PC-9 (cell line): ENCODE data around the gene KY. TPM values are rescaled to one million over a fixed set of nuclear protein-coding genes. Genes with fewer than 3 reads are reported as not detected.

Experiments used
- BruUV-seq: library from RNA; stranded (reverse); fragments of 400-500 nt; replicated peaks from 2 replicates; lab custom pipeline; 2021; lab: Mats Ljungman, UMichigan
- CTCF ChIA-PET: fragments of 300-600 bp; sonication (Branson Sonifier 250); formaldehyde crosslinking; loops from one replicate; lab custom pipeline; 2022; ENCODE audit warnings: antibody characterized with exemption; lab: Charles Lee
- POLR2A ChIA-PET: fragments of 300-600 bp; sonication (Branson Sonifier 250); formaldehyde crosslinking; loops from one replicate; lab custom pipeline; 2022; ENCODE audit warnings: antibody characterized with exemption; ENCODE audit not compliant: unreplicated experiment; lab: Charles Lee
- DNase-seq, 2 experiments: peaks; one replicate each; pipeline versions ENCODE4 v3.0.0 to v3.0.0-alpha.2; 2015 to 2022; ENCODE audit warnings: mixed read lengths in 1 of 2
- H2AFZ ChIP-seq: fragments of 200-600 bp; sonication (generic); 2 replicates; pipeline ENCODE4 v1.8.1; 2017; ENCODE audit warnings: antibody characterized with exemption
- H3F3A ChIP-seq: fragments of 200-600 bp; sonication (generic); 2 replicates; pipeline ENCODE4 v1.8.1; 2017; ENCODE audit warnings: antibody characterized with exemption, mild to moderate bottlenecking, low read depth; ENCODE audit not compliant: insufficient read depth
- H3K27ac ChIP-seq: fragments of 200-600 bp; sonication (generic); 2 replicates; pipeline ENCODE4 v1.6.1; 2016; ENCODE audit warnings: mixed run types
- H3K27me3 ChIP-seq: fragments of 200-600 bp; sonication (generic); 2 replicates; pipeline ENCODE4 v1.6.1; 2016; ENCODE audit warnings: low read depth, mixed run types; ENCODE audit not compliant: insufficient read depth
- H3K36me3 ChIP-seq: fragments of 200-600 bp; sonication (generic); 2 replicates; pipeline ENCODE4 v1.6.1; 2016; ENCODE audit warnings: low read depth, mixed run types
- H3K4me1 ChIP-seq: fragments of 200-600 bp; sonication (generic); replicated peaks from 2 replicates; pipeline ENCODE4 v1.6.1; 2016; ENCODE audit warnings: mixed run types; ENCODE audit not compliant: insufficient read depth
- H3K4me2 ChIP-seq: fragments of 200-600 bp; sonication (generic); 2 replicates; pipeline ENCODE4 v1.6.1; 2017; ENCODE audit warnings: mixed run types
- H3K4me3 ChIP-seq: fragments of 200-600 bp; sonication (generic); 2 replicates; pipeline ENCODE4 v1.6.1; 2016; ENCODE audit warnings: mixed run types
- H3K79me2 ChIP-seq: fragments of 200-600 bp; sonication (generic); 2 replicates; pipeline ENCODE4 v1.6.1; 2017; ENCODE audit warnings: low read depth, mixed run types
- H3K9me2 ChIP-seq: fragments of 200-600 bp; sonication (generic); 2 replicates; pipeline ENCODE4 v1.8.1; 2017; ENCODE audit warnings: mild to moderate bottlenecking; ENCODE audit not compliant: insufficient read depth
- H3K9me3 ChIP-seq: fragments of 200-600 bp; sonication (generic); 2 replicates; pipeline ENCODE4 v1.8.1; 2016; ENCODE audit warnings: low read depth; ENCODE audit not compliant: insufficient read depth
- H4K20me1 ChIP-seq: fragments of 200-600 bp; sonication (generic); 2 replicates; pipeline ENCODE4 v1.8.1; 2017; ENCODE audit not compliant: insufficient read depth
- EZH2 ChIP-seq: fragments of 200-600 bp; sonication (generic); IDR thresholded peaks from 2 replicates; pipeline ENCODE4 v1.8.0; 2017; ENCODE audit warnings: antibody characterized with exemption, low read depth
- intact Hi-C: fragments of 100-400 bp; cut with micrococcal nuclease; formaldehyde crosslinking; loops from one replicate; pipeline ENCODE4 v1.10.0; 2022; ENCODE audit not compliant: unreplicated experiment
- total RNA-seq: library from RNA; stranded (reverse); gene quantifications from 2 replicates; pipeline ENCODE4 v1.2.3, GENCODE V29; 2021
- TF ChIP-seq, protein P1 (sequence below): fragments of 200-600 bp; sonication (generic); conservative IDR thresholded peaks from 2 replicates; pipeline ENCODE4 v1.6.1; 2017; ENCODE audit warnings: mixed run types, antibody characterized with exemption, mild to moderate bottlenecking, moderate library complexity

KY gene
- total RNA-seq, 1 experiment from 2014 or later: not detected

DNA sequence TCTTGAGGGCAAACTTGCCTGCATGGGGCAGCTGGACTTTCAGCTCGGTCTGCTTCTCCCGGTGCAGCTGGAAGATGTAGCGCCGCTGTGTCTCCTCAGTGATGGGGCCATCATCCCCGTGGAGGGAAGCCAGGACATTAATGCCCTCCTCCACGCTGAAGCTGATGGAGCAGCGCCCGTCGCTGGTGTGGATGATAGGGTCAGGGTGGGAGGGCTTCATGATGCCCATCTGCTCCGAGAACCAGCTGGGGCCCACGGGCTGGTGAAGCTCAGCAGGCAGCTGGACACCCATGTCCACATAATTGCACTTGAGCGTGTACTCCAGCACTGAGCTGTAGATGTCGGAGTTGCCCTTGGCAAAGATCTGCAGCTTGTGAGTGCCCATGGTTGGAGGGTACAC lies 46.9 kb downstream of the KY start:
- peaks cover 85% of the 10 kb centered on the region for H3K27me3 ChIP-seq
- no TSS peak for BruUV-seq
- H3K79me2 ChIP-seq: no peaks in the 10 kb centered on the region
- H3K4me3 ChIP-seq: no peak overlapping the region
- no peaks in the 10 kb centered on the region for H4K20me1 ChIP-seq
- POLR2A ChIA-PET: no interaction called here
- H3K9me3 ChIP-seq: no peaks in the 10 kb centered on the region
- H3K27ac ChIP-seq: no peak overlapping the region
- H3K4me1 ChIP-seq: no peaks in the 10 kb centered on the region
- DNase-seq: no peak
- no peak overlapping the region for H3K4me2 ChIP-seq
- H2AFZ ChIP-seq: no peak overlapping the region
- no peaks in the 10 kb centered on the region for H3K9me2 ChIP-seq
- CTCF ChIA-PET: no interaction called here
- intact Hi-C loops: loop anchor here (5.0 to 10.0 kb wide), 3 partner anchors 73 to 901 kb away; no protein-coding TSS in a partner anchor
- no peaks in the 10 kb centered on the region for H3F3A ChIP-seq
- TF ChIP-seq, protein P1, sequence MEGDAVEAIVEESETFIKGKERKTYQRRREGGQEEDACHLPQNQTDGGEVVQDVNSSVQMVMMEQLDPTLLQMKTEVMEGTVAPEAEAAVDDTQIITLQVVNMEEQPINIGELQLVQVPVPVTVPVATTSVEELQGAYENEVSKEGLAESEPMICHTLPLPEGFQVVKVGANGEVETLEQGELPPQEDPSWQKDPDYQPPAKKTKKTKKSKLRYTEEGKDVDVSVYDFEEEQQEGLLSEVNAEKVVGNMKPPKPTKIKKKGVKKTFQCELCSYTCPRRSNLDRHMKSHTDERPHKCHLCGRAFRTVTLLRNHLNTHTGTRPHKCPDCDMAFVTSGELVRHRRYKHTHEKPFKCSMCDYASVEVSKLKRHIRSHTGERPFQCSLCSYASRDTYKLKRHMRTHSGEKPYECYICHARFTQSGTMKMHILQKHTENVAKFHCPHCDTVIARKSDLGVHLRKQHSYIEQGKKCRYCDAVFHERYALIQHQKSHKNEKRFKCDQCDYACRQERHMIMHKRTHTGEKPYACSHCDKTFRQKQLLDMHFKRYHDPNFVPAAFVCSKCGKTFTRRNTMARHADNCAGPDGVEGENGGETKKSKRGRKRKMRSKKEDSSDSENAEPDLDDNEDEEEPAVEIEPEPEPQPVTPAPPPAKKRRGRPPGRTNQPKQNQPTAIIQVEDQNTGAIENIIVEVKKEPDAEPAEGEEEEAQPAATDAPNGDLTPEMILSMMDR: no peak
- TF ChIP-seq EZH2: no peak
- H3K36me3 ChIP-seq: no peaks in the 10 kb centered on the region

DNA sequence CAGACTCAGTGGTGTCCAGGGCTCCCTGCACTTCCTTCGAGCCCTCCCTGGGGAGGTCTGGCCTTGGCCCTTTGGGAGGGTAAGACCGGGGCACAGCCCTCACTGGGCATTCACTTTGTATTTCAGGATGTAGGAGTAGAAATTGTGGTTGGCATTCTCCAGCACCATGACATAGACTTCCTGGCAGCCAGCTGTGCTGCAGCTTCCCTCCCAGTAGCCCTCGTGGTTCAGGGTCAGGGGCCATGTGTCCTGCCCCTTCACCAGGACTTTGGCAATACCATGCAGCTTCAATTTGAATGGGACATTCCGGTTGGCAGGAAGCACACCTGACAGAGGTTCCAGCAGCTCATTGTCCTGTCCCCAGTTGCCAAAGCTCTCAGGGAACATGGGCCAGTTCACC lies 47.3 kb downstream of the KY start:
- H3K4me3 ChIP-seq: no peak overlapping the region
- H3K9me3 ChIP-seq: no peaks in the 10 kb centered on the region
- no peak overlapping the region for H2AFZ ChIP-seq
- no peaks in the 10 kb centered on the region for H3K79me2 ChIP-seq
- no peak for DNase-seq
- H3K4me1 ChIP-seq: no peaks in the 10 kb centered on the region
- H3K4me2 ChIP-seq: no peak overlapping the region
- no peaks in the 10 kb centered on the region for H4K20me1 ChIP-seq
- H3K27ac ChIP-seq: no peak overlapping the region
- no TSS peak for BruUV-seq
- H3K27me3 ChIP-seq: peaks cover 82% of the 10 kb centered on the region
- H3F3A ChIP-seq: no peaks in the 10 kb centered on the region
- no peaks in the 10 kb centered on the region for H3K36me3 ChIP-seq
- ChIA-PET POLR2A (no interaction called here), CTCF (no interaction called here)
- intact Hi-C loops: loop anchor here (5.0 to 10.0 kb wide), 3 partner anchors 74 to 901 kb away; no protein-coding TSS in a partner anchor
- no peak for TF ChIP-seq EZH2
- TF ChIP-seq, protein P1: no peak
- no peaks in the 10 kb centered on the region for H3K9me2 ChIP-seq

DNA sequence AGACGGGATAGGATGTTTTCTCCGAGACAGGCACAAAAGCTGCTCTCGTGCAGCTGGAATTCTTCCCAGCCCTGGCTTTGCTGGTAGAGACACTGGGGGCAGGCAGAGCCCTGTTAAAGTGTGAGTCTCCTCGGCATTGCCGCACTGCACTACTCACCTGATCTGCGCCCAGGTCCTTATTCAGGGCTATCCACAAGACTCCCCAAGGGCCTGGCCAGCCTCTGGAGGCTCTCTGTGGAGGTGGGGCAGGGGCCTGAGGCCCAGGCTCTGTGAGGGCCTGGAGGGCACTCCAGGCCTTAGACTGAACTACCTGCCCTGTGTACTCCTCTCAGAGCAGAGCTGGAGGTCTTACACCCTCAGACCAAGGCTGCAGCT lies 48.4 kb downstream of the KY start:
- ChIA-PET POLR2A (no interaction called here), CTCF (no interaction called here)
- DNase-seq: no peak
- Histone ChIP-seq H3K9me3 (no peaks in the 10 kb centered on the region), H3K27ac (no peak overlapping the region), H3K36me3 (no peaks in the 10 kb centered on the region), H2AFZ (no peak overlapping the region), H3K9me2 (no peaks in the 10 kb centered on the region), H3K27me3 (peaks cover 74% of the 10 kb centered on the region), H3K4me3 (no peak overlapping the region), H3F3A (no peaks in the 10 kb centered on the region), H3K4me1 (no peaks in the 10 kb centered on the region), H3K79me2 (no peaks in the 10 kb centered on the region), H3K4me2 (no peak overlapping the region), H4K20me1 (no peaks in the 10 kb centered on the region)
- no TSS peak for BruUV-seq
- intact Hi-C loops: loop anchor here (5.0 to 10.0 kb wide), 3 partner anchors 75 to 902 kb away; no protein-coding TSS in a partner anchor
- TF ChIP-seq EZH2: no peak
- TF ChIP-seq, protein P1: no peak
